Measurements from ENCODE around the gene MDC1. TPM values are rescaled to one million over a fixed set of nuclear protein-coding genes. Genes with fewer than 3 reads are reported as not detected.

MDC1 gene
- total RNA-seq, 1 experiment from 2014 or later = 75.8 TPM

DNA sequence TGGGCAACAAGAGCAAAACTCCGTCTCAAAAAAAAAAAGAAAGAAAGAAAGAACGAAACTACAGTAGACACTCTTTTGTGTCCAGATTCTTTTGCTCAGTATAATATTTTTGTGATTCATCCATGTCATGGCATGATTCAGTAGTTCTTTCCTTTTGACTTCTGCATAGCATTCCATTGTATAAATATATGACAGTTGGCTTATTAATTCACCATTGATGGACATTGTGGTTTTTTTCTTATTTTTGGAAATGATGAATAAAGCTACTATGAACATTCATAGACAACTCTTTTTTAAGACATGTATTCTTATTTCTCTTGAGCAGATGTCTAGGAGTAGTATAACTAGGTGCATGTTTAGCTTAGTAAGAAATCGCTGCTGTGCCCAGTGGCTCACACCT, 37.5 kb upstream of the MDC1 start:
- ChIA-PET CTCF (no interaction called here), RAD21 (ENCODE audit: low non-redundant PET in 1 of 2, low total read pairs in 2 of 2, uncharacterized antibody in 2 of 2, unreplicated experiment in 2 of 2) (interaction anchor here in 1 of 2 experiments (0.9 kb wide), 1 partner anchor 18 kb away, joined by 5 read pairs; no protein-coding TSS in a partner anchor), POLR2A (interaction anchor here (0.8 to 4.5 kb wide), 6 partner anchors 9 to 61 kb away, joined by 3 to 37 read pairs (median 4); partner anchors contain the start of gene IER3)
- H3K4me1 ChIP-seq (ENCODE audit: control insufficient read depth in 1 of 2, insufficient read depth in 2 of 2, low read length in 2 of 2) = peaks cover 69 to 92% of the 10 kb centered on the region in 2 experiments
- no peak overlapping the region for H2AFZ ChIP-seq (ENCODE audit: low read depth, low read length, poor library complexity, severe bottlenecking)
- TF ChIP-seq ZFX (IDR thresholded peaks at IDR 0.05) (no peak), FOSL1 (IDR thresholded peaks at IDR 0.05; ENCODE audit: low read depth) (no peak), EZH2 (IDR thresholded peaks at IDR 0.05) (no peak)
- no peaks in the 10 kb centered on the region for H3K27me3 ChIP-seq (ENCODE audit: insufficient read depth, low read length)
- peak overlapping the region; percentile 1; the same call in 1 of the 2 replicates for H3K4me2 ChIP-seq (ENCODE audit: low read length)
- H3K36me3 ChIP-seq (ENCODE audit: control insufficient read depth in 1 of 2, insufficient read depth in 2 of 2, low read length in 2 of 2) = no peaks in the 10 kb centered on the region
- no peak overlapping the region for H3K9ac ChIP-seq (ENCODE audit: low read length)
- H3K27ac ChIP-seq (ENCODE audit: low read depth, low read length) = no peak overlapping the region
- no peaks in the 10 kb centered on the region for H3K79me2 ChIP-seq (ENCODE audit: insufficient read depth, low read length)
- no peak for ATAC-seq
- H3K9me3 ChIP-seq (ENCODE audit: control insufficient read depth in 1 of 2, insufficient read depth in 1 of 2, low read depth in 1 of 2, low read length in 2 of 2) = no peaks in the 10 kb centered on the region
- no peak for DNase-seq (ENCODE audit: low read depth, low spot score)
- intact Hi-C loops (cut with micrococcal nuclease) = no loop called here
- H3K4me3 ChIP-seq (replicated peaks in 1 of 2; ENCODE audit: low read depth in 1 of 2, low read length in 2 of 2) = no peak overlapping the region
- no peaks in the 10 kb centered on the region for H3K9me2 ChIP-seq (ENCODE audit: insufficient read depth)
- no TSS peak for BruUV-seq (replicated peaks)
- H4K20me1 ChIP-seq (ENCODE audit: insufficient read depth) = no peaks in the 10 kb centered on the region

- ChIA-PET RAD21 (ENCODE audit: low non-redundant PET in 1 of 2, low total read pairs in 2 of 2, uncharacterized antibody in 2 of 2, unreplicated experiment in 2 of 2) (interaction anchor here (1.0 to 1.5 kb wide), 6 partner anchors 9 to 29 kb away, joined by 3 to 6 read pairs (median 4); no protein-coding TSS in a partner anchor), CTCF (interaction anchor here (0.8 to 1.5 kb wide), 4 partner anchors 12 to 48 kb away, joined by 3 to 7 read pairs (median 4); no protein-coding TSS in a partner anchor), POLR2A (interaction anchor here (1.0 to 16.4 kb wide), 8 partner anchors 9 to 67 kb away, joined by 3 to 680 read pairs (median 30); partner anchors contain the start of genes FLOT1 and IER3)
- intact Hi-C loops (cut with micrococcal nuclease) = loop anchor here (1.0 to 2.0 kb wide), 2 partner anchors 17 to 30 kb away; no protein-coding TSS in a partner anchor
- H2AFZ ChIP-seq (ENCODE audit: low read depth, low read length, poor library complexity, severe bottlenecking) = no peak overlapping the region
- peak overlapping the region; percentile 69 for H3K9ac ChIP-seq (ENCODE audit: low read length)
- BruUV-seq (replicated peaks) = no TSS peak
- H3K4me1 ChIP-seq (ENCODE audit: control insufficient read depth in 1 of 2, insufficient read depth in 2 of 2, low read length in 2 of 2) = peaks cover 76 to 97% of the 10 kb centered on the region in 2 experiments
- H3K4me3 ChIP-seq (replicated peaks in 1 of 2; ENCODE audit: low read depth in 1 of 2, low read length in 2 of 2) = no peak overlapping the region
- DNase-seq (ENCODE audit: low read depth, low spot score) (peak; percentile 99), ATAC-seq (peak; percentile 82)
- H3K36me3 ChIP-seq (ENCODE audit: control insufficient read depth in 1 of 2, insufficient read depth in 2 of 2, low read length in 2 of 2) = no peaks in the 10 kb centered on the region
- H3K9me2 ChIP-seq (ENCODE audit: insufficient read depth) = no peaks in the 10 kb centered on the region
- no peaks in the 10 kb centered on the region for H4K20me1 ChIP-seq (ENCODE audit: insufficient read depth)
- peak overlapping the region; percentile 55 for H3K4me2 ChIP-seq (ENCODE audit: low read length)
- no peaks in the 10 kb centered on the region for H3K27me3 ChIP-seq (ENCODE audit: insufficient read depth, low read length)
- peak overlapping the region; percentile 96 for H3K27ac ChIP-seq (ENCODE audit: low read depth, low read length)
- H3K9me3 ChIP-seq (ENCODE audit: control insufficient read depth in 1 of 2, insufficient read depth in 1 of 2, low read depth in 1 of 2, low read length in 2 of 2) = no peaks in the 10 kb centered on the region
- peak; percentile 70 for TF ChIP-seq YY1 (IDR thresholded peaks at IDR 0.05; ENCODE audit: extremely low read depth, insufficient replicate concordance, low read depth, low read length)
- TF ChIP-seq SIN3A (IDR thresholded peaks at IDR 0.05; ENCODE audit: low read depth) = no peak
- TF ChIP-seq RAD21 (IDR thresholded peaks at IDR 0.05; ENCODE audit: low read depth) = no peak
- peak; percentile 48; the same call in 1 of the 2 replicates for TF ChIP-seq ZFX (IDR thresholded peaks at IDR 0.05)
- TF ChIP-seq TCF7L2 (IDR thresholded peaks at IDR 0.05; ENCODE audit: borderline replicate concordance, extremely low read depth, insufficient read depth, insufficient read length) = peak; percentile 71
- no peak for TF ChIP-seq CTCF (IDR thresholded peaks at IDR 0.05 in 2 of 3, conservative IDR thresholded peaks at IDR 0.05 in 1 of 3; ENCODE audit: borderline replicate concordance in 1 of 3, insufficient read depth in 1 of 3, low read depth in 2 of 3, low read length in 2 of 3)
- TF ChIP-seq FOSL1 (IDR thresholded peaks at IDR 0.05; ENCODE audit: low read depth) = no peak
- no peak for TF ChIP-seq EZH2phosphoT487 (IDR thresholded peaks at IDR 0.05; ENCODE audit: borderline replicate concordance)
- TF ChIP-seq POLR2AphosphoS5 (IDR thresholded peaks at IDR 0.05; ENCODE audit: low read depth, low read length) = peak; percentile 81
- no peaks in the 10 kb centered on the region for H3K79me2 ChIP-seq (ENCODE audit: insufficient read depth, low read length)
Observed at GRCh38 chr6:30752157-30752927, 35.3 kb upstream of the MDC1 start.
